Measurements from ENCODE around the gene PGK2.

DNA sequence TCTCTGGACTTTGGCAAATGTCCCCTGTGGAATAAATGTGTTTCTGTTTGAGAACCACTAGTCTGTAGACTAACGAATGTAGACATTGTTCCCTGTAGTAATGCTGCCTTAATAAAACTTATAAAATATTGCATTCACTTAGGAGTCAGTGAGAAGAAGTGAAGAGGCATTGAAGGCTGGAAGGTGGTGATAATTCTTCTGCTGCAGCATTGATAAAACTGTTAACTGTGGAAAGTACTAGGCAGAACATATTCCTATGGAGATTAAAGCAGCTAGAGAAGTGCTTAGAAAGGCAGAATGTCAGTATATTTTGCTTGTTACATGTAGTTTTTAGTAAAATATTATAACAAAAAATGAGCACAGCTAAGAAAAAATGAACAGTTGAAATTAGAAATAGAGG lies 4.8 kb downstream of the PGK2 start:
- TF ChIP-seq, protein P1, sequence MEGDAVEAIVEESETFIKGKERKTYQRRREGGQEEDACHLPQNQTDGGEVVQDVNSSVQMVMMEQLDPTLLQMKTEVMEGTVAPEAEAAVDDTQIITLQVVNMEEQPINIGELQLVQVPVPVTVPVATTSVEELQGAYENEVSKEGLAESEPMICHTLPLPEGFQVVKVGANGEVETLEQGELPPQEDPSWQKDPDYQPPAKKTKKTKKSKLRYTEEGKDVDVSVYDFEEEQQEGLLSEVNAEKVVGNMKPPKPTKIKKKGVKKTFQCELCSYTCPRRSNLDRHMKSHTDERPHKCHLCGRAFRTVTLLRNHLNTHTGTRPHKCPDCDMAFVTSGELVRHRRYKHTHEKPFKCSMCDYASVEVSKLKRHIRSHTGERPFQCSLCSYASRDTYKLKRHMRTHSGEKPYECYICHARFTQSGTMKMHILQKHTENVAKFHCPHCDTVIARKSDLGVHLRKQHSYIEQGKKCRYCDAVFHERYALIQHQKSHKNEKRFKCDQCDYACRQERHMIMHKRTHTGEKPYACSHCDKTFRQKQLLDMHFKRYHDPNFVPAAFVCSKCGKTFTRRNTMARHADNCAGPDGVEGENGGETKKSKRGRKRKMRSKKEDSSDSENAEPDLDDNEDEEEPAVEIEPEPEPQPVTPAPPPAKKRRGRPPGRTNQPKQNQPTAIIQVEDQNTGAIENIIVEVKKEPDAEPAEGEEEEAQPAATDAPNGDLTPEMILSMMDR (IDR thresholded peaks at IDR 0.05), result no peak
- TF ChIP-seq POLR2A (IDR thresholded peaks at IDR 0.05), result no peak
